Smooth muscle cell of the brain vasculature (primary cell): ENCODE results near the gene UBR1.
"Not testable (repeated sequence)": the region's sequence is repeated elsewhere in the genome, so short reads cannot be mapped to it uniquely, and the experiment has no call there.

ENCODE experiments used
- DNase-seq: peaks from one replicate; pipeline ENCODE4 v3.0.0-alpha.2; 2012; ENCODE audit warnings: low read depth, low spot score

Gene UBR1

DNA sequence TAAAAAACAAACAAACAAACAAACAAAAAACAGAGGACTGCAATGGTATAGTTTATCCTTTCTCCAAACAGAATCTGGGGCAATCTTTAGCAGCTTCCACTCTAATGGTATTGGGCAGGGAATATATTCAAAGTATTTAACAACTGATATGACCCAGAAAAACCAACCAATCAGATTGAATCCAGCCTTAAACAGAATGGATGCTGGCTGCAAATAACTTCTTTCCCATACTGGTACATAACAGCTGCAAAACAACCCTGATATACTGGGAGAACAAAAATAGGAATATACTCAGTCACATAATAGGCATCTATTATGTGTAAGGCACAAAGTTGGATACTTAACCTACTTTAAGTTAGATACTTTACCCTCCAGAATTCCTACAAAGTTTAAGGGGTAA lies 49.1 kb downstream of the UBR1 start:
- no peak for DNase-seq

GRCh38 chr15:43052860-43053259 lies 53.0 kb downstream of the UBR1 start:
- no peak for DNase-seq

DNA sequence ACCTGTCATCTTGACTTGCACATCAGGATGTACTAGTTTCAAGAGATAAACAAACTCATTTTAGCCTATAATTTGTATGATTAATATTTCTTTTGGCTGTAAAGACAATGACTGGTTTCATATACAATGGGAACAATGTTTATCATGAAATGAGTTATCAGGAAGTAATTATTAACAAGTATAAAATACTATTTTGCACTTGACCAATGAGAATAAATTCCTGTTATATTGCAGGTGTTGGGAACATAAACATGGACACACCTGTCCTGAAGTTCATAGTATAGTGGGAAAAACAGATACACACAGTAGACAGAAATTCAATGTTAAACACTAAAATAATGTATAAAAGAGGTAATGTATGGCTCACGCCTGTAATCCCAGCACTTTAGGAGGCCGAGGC lies 56.9 kb downstream of the UBR1 start:
- no peak for DNase-seq

DNA sequence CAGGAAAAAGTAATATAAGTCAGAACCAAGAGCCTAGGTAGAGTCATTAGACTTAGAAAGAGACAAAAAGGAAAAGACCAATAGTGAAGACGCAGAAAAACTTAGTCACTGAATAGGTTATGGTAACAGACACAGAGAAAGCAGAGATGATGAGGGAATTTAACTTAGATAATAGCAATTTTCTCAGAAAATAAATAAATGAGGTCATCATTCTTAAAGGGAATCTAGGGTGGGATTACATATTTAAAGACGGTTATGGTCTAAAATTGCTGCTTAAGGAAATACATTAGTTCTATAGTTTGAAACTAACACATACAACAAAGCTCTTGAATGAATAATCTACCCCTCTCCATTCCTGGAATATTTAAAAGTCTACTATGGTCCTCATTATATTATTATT lies 59.4 kb downstream of the UBR1 start:
- DNase-seq = no peak

DNA sequence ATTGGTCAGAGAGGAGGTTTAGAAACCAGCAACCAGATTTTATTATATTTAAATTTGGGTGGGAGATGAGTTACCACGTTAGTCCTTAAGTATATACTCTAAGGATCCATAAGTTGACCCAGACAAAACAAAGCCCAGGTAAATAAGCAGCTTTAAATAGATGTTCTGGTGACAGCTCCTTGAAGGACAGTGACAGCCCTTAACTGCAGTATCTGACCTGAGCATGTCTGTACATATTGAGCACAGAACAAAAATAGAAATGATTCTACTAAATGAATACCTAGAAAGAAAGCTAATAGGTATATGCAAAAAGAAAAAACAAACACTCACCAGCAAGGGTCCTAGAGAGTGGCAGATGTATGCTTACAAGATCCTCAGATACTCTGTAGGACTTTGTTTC lies 63.0 kb downstream of the UBR1 start:
- no peak for DNase-seq

DNA sequence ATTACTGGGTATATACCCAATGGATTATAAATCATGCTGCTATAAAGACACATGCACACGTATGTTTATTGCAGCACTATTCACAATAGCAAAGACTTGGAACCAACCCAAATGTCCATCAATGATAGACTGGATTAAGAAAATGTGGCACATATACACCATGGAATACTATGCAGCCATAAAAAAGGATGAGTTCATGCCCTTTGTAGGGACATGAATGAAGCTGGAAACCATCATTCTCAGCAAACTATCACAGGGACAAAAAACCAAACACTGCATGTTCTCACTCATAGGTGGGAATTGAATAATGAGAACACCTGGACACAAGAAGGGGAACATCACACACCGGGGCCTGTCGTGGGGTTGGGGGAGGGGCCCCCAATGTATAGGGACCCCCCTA lies 64.8 kb downstream of the UBR1 start:
- DNase-seq = not testable (repeated sequence)

DNA sequence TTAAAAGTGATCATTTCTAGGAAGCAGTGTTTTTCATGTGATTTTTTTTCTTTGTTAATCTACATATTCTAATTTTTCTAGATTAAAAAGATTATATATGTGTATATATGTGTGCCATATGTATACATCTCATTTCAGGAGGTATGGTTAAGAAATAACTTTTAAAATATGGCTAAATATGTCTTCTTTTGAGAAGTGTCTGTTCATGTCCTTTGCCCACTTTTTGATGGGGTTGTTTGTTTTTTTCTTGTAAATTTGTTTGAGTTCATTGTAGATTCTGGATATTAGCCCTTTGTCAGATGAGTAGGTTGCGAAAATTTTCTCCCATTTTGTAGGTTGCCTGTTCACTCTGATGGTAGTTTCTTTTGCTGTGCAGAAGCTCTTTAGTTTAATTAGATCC lies 70.6 kb downstream of the UBR1 start:
- DNase-seq = not testable (repeated sequence)

DNA sequence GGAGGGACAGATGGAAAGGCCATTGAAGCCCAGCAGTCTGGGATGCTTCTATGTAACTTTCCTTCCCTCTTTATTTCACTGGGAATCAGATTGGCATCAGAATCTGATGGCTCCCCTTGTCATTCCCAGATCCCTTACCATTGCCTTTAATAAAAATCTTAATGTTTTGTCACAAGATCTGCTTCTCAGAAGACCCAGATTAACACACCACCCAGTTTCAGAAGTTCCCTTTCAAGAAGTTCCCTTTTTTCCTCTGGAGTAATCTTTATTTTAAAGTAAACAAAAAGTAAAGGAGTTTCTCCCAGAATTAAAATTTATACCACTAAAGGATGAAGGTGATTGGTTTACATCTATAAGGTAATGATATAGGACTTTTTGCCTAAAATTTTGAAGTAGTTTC lies 76.4 kb downstream of the UBR1 start:
- DNase-seq = no peak

DNA sequence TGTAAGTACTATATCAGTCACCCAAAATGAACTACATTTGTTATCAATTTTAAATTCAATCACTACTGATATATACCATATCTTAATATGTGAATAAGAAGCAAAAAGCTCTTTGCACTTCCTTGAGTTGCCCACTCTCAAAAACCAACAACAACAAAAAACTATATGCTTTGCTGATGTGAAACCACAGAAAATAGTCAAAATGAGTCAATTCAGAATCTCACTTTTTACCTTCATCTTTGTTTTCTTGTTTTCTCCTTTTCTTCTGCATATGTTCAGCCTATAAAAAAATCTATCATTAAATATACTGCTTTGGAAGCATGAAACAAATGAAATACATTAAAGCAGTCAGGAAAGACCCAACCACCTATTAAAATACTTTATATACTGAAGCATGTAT lies 80.7 kb downstream of the UBR1 start:
- DNase-seq = no peak

- DNase-seq = not testable (repeated sequence)
Observed at GRCh38 chr15:43014671-43015070, 91.2 kb downstream of the UBR1 start.

- no peak for DNase-seq
Observed at GRCh38 chr15:43009206-43009605, 96.6 kb downstream of the UBR1 start.

- DNase-seq = no peak
Observed at GRCh38 chr15:43008150-43008549, 97.7 kb downstream of the UBR1 start.

- no peak for DNase-seq
Observed at GRCh38 chr15:43007551-43007950, 98.3 kb downstream of the UBR1 start.

- DNase-seq = no peak
Observed at GRCh38 chr15:43006991-43007390, 98.8 kb downstream of the UBR1 start.

- not testable (repeated sequence) for DNase-seq
Observed at GRCh38 chr15:43004886-43005595, 100.8 kb downstream of the UBR1 start.

GRCh38 chr15:42999201-42999779 lies 106.5 kb downstream of the UBR1 start:
- DNase-seq = no peak

GRCh38 chr15:42996871-42997270 lies 109.0 kb downstream of the UBR1 start:
- no peak for DNase-seq

DNA sequence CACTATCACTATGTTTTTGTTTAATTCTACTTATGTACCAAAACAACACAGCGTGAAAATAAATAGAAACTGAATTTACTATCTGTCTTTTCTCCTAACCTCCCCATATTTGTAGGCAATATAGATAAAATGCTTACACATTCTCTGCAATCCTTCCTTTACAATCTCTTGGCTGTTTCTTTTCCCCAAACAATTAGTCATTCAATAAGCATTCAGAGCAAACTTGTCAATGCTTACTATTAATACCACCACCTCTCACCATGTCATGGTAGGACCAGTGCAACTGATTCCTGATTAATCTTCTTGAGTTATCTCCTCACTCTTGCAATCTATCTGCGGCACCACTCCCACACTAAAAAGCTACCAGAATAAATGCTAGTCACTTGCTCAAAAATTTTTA lies 111.3 kb downstream of the UBR1 start:
- no peak for DNase-seq

- DNase-seq = no peak
Observed at GRCh38 chr15:42992626-42993025, 113.2 kb downstream of the UBR1 start.

GRCh38 chr15:42986693-42987342 lies 119.0 kb downstream of the UBR1 start:
- DNase-seq = no peak

DNA sequence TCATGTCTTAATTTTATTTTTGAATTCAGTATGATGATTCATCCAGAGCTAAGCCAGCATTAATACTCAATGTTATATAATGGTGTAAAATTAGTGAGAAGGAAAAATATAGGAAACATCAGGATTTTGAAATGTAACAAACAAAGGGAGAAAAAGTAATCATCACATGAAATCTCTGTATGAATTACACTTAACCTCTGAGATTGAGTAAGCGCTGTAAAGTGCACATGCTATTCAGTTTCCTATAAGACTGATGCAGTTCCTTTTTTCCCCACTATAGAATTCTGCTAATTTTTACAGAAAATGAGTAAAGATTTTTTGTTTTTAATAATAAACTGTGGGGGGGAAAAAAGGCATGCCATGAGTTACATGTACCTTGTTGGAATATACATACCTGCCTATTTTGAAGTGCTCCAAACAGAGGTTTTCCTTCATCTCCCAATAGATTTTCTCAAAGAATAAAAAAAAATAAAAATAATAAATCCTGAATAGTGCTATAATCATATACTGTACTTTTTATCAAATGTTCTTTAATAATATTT lies 121.3 kb downstream of the UBR1 start:
- DNase-seq = no peak

DNA sequence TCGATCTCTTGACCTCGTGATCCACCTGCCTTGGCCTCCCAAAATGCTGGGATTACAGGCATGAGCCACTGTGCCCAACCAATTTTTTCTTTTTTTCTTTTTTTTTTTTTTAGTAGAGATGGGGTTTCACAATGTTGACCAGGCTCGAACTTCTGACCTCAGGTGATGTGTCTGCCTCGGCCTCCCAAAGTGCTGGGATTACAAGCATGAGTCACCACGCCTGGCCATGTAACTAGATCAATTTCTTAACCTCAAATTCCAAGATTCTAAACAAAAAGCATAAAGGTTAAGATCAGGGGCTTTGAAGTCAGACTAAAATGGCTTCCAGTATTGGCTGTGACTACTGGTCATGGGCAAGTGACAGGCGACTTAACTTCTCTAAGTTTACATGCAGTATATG lies 126.7 kb downstream of the UBR1 start:
- DNase-seq = not testable (repeated sequence)
